H1 (cell line): ENCODE data around the gene ANKRD6. TPM values are rescaled to one million over a fixed set of nuclear protein-coding genes. Genes with fewer than 3 reads are reported as not detected.

Experiments used
- CTCF ChIA-PET: fragments of 300-600 bp; sonication (Branson Sonifier 250); formaldehyde crosslinking; loops from one replicate; lab custom pipeline; 2021; ENCODE audit not compliant: partially characterized antibody; lab: Charles Lee
- POLR2A ChIA-PET: fragments of 300-600 bp; sonication (Branson Sonifier 250); formaldehyde crosslinking; loops from one replicate; lab custom pipeline; 2021; ENCODE audit warnings: inconsistent platforms; ENCODE audit not compliant: partially characterized antibody; lab: Charles Lee
- DNase-seq, 2 experiments: peaks; one replicate each; pipeline versions ENCODE4 v3.0.0 to v3.0.0-alpha.2; 2010 to 2022; ENCODE audit warnings: low spot score in 2 of 2, low read depth in 1 of 2, mixed read lengths in 1 of 2
- FAIRE-seq: peaks from 2 replicates; lab custom pipeline; 2011; peaks lifted over from hg19 to GRCh38; lab: Jason Lieb, UNC
- H2AFZ ChIP-seq: 2 replicates; pipeline ENCODE4 v1.8.1; 2012; ENCODE audit warnings: low read length, inconsistent platforms
- H2AK5ac ChIP-seq: 2 replicates; pipeline ENCODE4 v1.6.1; 2013; ENCODE audit warnings: low read depth, low read length
- H2BK120ac ChIP-seq: replicated peaks from 2 replicates; pipeline ENCODE3; 2013; ENCODE audit warnings: low read depth, low read length, inconsistent platforms
- H2BK12ac ChIP-seq: 2 replicates; pipeline ENCODE4 v1.6.1; 2013; ENCODE audit warnings: low read depth, low read length
- H2BK15ac ChIP-seq: 2 replicates; pipeline ENCODE4 v1.6.1; 2013; ENCODE audit warnings: low read length
- H2BK20ac ChIP-seq: 2 replicates; pipeline ENCODE4 v1.6.1; 2013; ENCODE audit warnings: low read length
- H2BK5ac ChIP-seq: 2 replicates; pipeline ENCODE4 v1.6.1; 2013; ENCODE audit warnings: low read depth, low read length
- H3K14ac ChIP-seq: 2 replicates; pipeline ENCODE4 v1.6.1; 2013; ENCODE audit warnings: inconsistent platforms; ENCODE audit not compliant: insufficient read length
- H3K18ac ChIP-seq: 2 replicates; pipeline ENCODE4 v1.6.1; 2013; ENCODE audit warnings: low read length; ENCODE audit errors: extremely low read depth
- H3K23ac ChIP-seq: 2 replicates; pipeline ENCODE4 v1.6.1; 2013; ENCODE audit warnings: inconsistent platforms; ENCODE audit not compliant: insufficient read length
- H3K23me2 ChIP-seq: 2 replicates; pipeline ENCODE4 v1.6.1; 2013; ENCODE audit warnings: low read depth, low read length
- H3K27ac ChIP-seq: 2 replicates; pipeline ENCODE4 v1.6.1; 2011; ENCODE audit warnings: low read depth, low read length, inconsistent platforms
- H3K27me3 ChIP-seq, 4 experiments: replicated peaks in 1 of 4; 1 replicate in 1 of 4; 2 replicates in 3 of 4; pipeline versions ENCODE4 v1.6.1 to v1.8.1; 2011 to 2013; ENCODE audit warnings: low read length in 3 of 4, mild to moderate bottlenecking in 3 of 4, inconsistent platforms in 2 of 4, mixed read lengths in 2 of 4, moderate library complexity in 1 of 4; ENCODE audit not compliant: control insufficient read depth in 3 of 4, insufficient read depth in 3 of 4; ENCODE audit errors: extremely low read depth in 1 of 4
- H3K36me3 ChIP-seq, 4 experiments: 2 replicates each; pipeline versions ENCODE4 v1.6.1 to v1.8.1; 2011 to 2013; ENCODE audit warnings: mild to moderate bottlenecking in 4 of 4, low read length in 3 of 4, moderate library complexity in 2 of 4, control low read depth in 1 of 4, inconsistent platforms in 1 of 4; ENCODE audit not compliant: insufficient read depth in 4 of 4, control insufficient read depth in 2 of 4
- H3K4ac ChIP-seq: replicated peaks from 2 replicates; pipeline ENCODE3; 2013; ENCODE audit warnings: low read length, low read depth, mixed read lengths, inconsistent platforms; ENCODE audit not compliant: insufficient read length
- H3K4me1 ChIP-seq, 4 experiments: replicated peaks in 1 of 4; 1 replicate in 1 of 4; 2 replicates in 3 of 4; pipeline versions ENCODE4 v1.6.1 to v1.8.1; 2011 to 2013; ENCODE audit warnings: low read length in 3 of 4, inconsistent platforms in 2 of 4, mixed read lengths in 1 of 4; ENCODE audit not compliant: insufficient read depth in 4 of 4, control insufficient read depth in 3 of 4
- H3K4me2 ChIP-seq, 2 experiments: 2 replicates each; pipeline versions ENCODE4 v1.6.1 to v1.8.1; 2011 to 2013; ENCODE audit warnings: low read depth in 2 of 2, low read length in 2 of 2, control low read depth in 1 of 2, inconsistent platforms in 1 of 2, mild to moderate bottlenecking in 1 of 2; ENCODE audit not compliant: insufficient read depth in 1 of 2
- H3K4me3 ChIP-seq, 4 experiments: fragments of 200-600, 300-600 bp in 1 of 4; sonication (generic), shearing (Covaris generic), sonication (Bioruptor Twin) in 1 of 4; 2 replicates each; pipeline versions ENCODE4 v1.5.1 to v1.8.1; 2011 to 2016; ENCODE audit warnings: low read length in 4 of 4, low read depth in 3 of 4, control low read depth in 2 of 4, inconsistent platforms in 2 of 4, mild to moderate bottlenecking in 2 of 4, mixed read lengths in 1 of 4, moderate library complexity in 1 of 4; ENCODE audit not compliant: insufficient read depth in 2 of 4; ENCODE audit errors: extremely low read depth in 1 of 4
- H3K56ac ChIP-seq: replicated peaks from 2 replicates; pipeline ENCODE3; 2013; ENCODE audit warnings: low read depth, mild to moderate bottlenecking, mixed read lengths, low read length, inconsistent platforms; ENCODE audit not compliant: insufficient read length
- H3K79me1 ChIP-seq: 2 replicates; pipeline ENCODE4 v1.6.1; 2013; ENCODE audit warnings: low read depth, low read length, control low read depth
- H3K79me2 ChIP-seq, 2 experiments: 2 replicates each; pipeline versions ENCODE4 v1.6.1 to v1.8.1; 2012 to 2013; ENCODE audit warnings: low read length in 2 of 2, mild to moderate bottlenecking in 2 of 2, inconsistent platforms in 1 of 2; ENCODE audit not compliant: insufficient read depth in 2 of 2, control insufficient read depth in 1 of 2
- H3K9ac ChIP-seq, 4 experiments: replicated peaks in 1 of 4; 1 replicate in 1 of 4; 2 replicates in 3 of 4; pipeline versions ENCODE4 v1.6.1 to v1.8.1; 2011 to 2013; ENCODE audit warnings: low read depth in 3 of 4, low read length in 3 of 4, control low read depth in 2 of 4, mild to moderate bottlenecking in 2 of 4, moderate library complexity in 2 of 4, inconsistent platforms in 1 of 4; ENCODE audit errors: extremely low read depth in 1 of 4
- H3K9me3 ChIP-seq, 2 experiments: 2 replicates each; pipeline versions ENCODE4 v1.6.1 to v1.8.1; 2012 to 2013; ENCODE audit warnings: mild to moderate bottlenecking in 2 of 2, moderate library complexity in 2 of 2, control low read depth in 1 of 2, inconsistent platforms in 1 of 2, low read depth in 1 of 2, low read length in 1 of 2, mixed read lengths in 1 of 2; ENCODE audit not compliant: insufficient read depth in 2 of 2
- H4K20me1 ChIP-seq, 2 experiments: replicated peaks in 1 of 2; 2 replicates each; pipeline versions ENCODE3 to v1.8.1; 2011 to 2013; ENCODE audit warnings: inconsistent platforms in 2 of 2, low read length in 2 of 2, mild to moderate bottlenecking in 1 of 2; ENCODE audit not compliant: insufficient read depth in 2 of 2, control insufficient read depth in 1 of 2
- H4K5ac ChIP-seq: 2 replicates; pipeline ENCODE4 v1.6.1; 2013; ENCODE audit warnings: low read length, low read depth, mixed read lengths, inconsistent platforms; ENCODE audit not compliant: insufficient read length
- H4K8ac ChIP-seq: 2 replicates; pipeline ENCODE4 v1.8.0; 2013; ENCODE audit warnings: mild to moderate bottlenecking, moderate library complexity, low read length, inconsistent platforms; ENCODE audit not compliant: insufficient read depth; ENCODE audit errors: extremely low read depth
- H4K91ac ChIP-seq: replicated peaks from 2 replicates; pipeline ENCODE3; 2013; ENCODE audit warnings: low read length, mixed read lengths, inconsistent platforms; ENCODE audit not compliant: insufficient read length
- POU5F1 ChIP-seq: IDR thresholded peaks from 2 replicates; pipeline ENCODE4 v1.6.1; 2011; ENCODE audit warnings: low read depth, mild to moderate bottlenecking, low read length, moderate library complexity
- SAP30 ChIP-seq: fragments of 300-600 bp; sonication (generic); IDR thresholded peaks from 2 replicates; pipeline ENCODE4 v1.7.1; 2012; ENCODE audit warnings: low read length, moderate library complexity, mild to moderate bottlenecking, inconsistent platforms; ENCODE audit not compliant: insufficient read depth, insufficient replicate concordance
- ZNF274 ChIP-seq: IDR thresholded peaks from 2 replicates; pipeline ENCODE4 v1.7.0; 2012; ENCODE audit warnings: low read length, borderline replicate concordance; ENCODE audit errors: extremely low read depth
- WGBS, 2 experiments: shearing (Covaris generic) in 1 of 2; methylation state at CpG; one replicate each; pipeline versions ENCODE4 v1.1.6 to v1.1.7; 2013 to 2015; ENCODE audit warnings: low lambda C conversion rate in 2 of 2, mixed read lengths in 2 of 2, inconsistent platforms in 1 of 2, low coverage in 1 of 2, missing lambda C conversion rate in 1 of 2; ENCODE audit not compliant: insufficient replicate concordance in 2 of 2, insufficient coverage in 1 of 2, insufficient read length in 1 of 2; ENCODE audit errors: extremely low coverage in 1 of 2, missing lambda C conversion rate in 1 of 2; 5-methylcytosine and 5-hydroxymethylcytosine counted together
- polyA plus RNA-seq, 7 experiments: library from polyadenylated mRNA; depleted of rRNA in 3 of 7; stranded (reverse) in 5 of 7; unstranded in 2 of 7; fragments of >200 nt in 5 of 7; fragments of 200-250 nt in 2 of 7; gene quantifications; 1 replicate in 5 of 7; 2 replicates in 1 of 7; 4 replicates in 1 of 7; pipeline versions ENCODE4 v1.2.1 to v1.2.3, GENCODE V29; 2011 to 2013; ENCODE audit warnings: missing spikeins in 2 of 7, mixed read lengths in 2 of 7
- total RNA-seq: library from RNA; stranded (reverse); fragmentation: NEBNext Ultra II Directional; extraction: Animal tissue kit (Norgen Biotek cat#: 25700); gene quantifications from 2 replicates; pipeline ENCODE4 v1.2.1, GENCODE V29; 2021

ANKRD6 gene
- total and polyA plus RNA-seq, 2 of the 8 experiments (the other 6 are each of a cell fraction or from before 2014, with no cell fraction given) = 5.9 to 12.8 TPM

GRCh38 chr6:89678531-89678930 lies 245.6 kb downstream of the ANKRD6 start:
- no peak overlapping the region for H3K4ac ChIP-seq
- peaks cover 2% of the 10 kb centered on the region; the same call in 1 of the 2 replicates for H3K79me1 ChIP-seq
- no peak overlapping the region for H2BK12ac ChIP-seq
- no peak overlapping the region for H3K9ac ChIP-seq
- peak overlapping the region in 1 of 4 experiments; percentile 39; a peak in 1 of 8 replicates for H3K4me3 ChIP-seq
- no peak overlapping the region for H3K14ac ChIP-seq
- peak overlapping the region; percentile 36 to 64; a peak in 2 of 4 replicates for H3K4me2 ChIP-seq
- 24% methylated on average over 3 of the region's 3 CpGs; no CpG with 5 or more reads in 1 of the 2 experiments for WGBS, 2 experiments
- no peak overlapping the region for H4K5ac ChIP-seq
- no peak overlapping the region for H2BK20ac ChIP-seq
- no peak overlapping the region for H3K18ac ChIP-seq
- peak; percentile 91 for FAIRE-seq
- no peak overlapping the region for H2AFZ ChIP-seq
- H3K4me1 ChIP-seq = peaks cover 12 to 26% (median 20%) of the 10 kb centered on the region in 4 experiments; a peak in 6 of 7 replicates
- 0 out of 2 replicates have a peak overlapping the region, but pooled peaks have one; percentile 2 for H2BK5ac ChIP-seq
- POLR2A ChIA-PET = interaction anchor here (0.9 to 2.1 kb wide), 6 partner anchors 10 to 151 kb away, joined by 3 to 10 read pairs (median 4); partner anchors contain the start of gene MDN1
- no peaks in the 10 kb centered on the region for H3K23me2 ChIP-seq
- DNase-seq = no peak
- H3K27ac ChIP-seq = no peak overlapping the region
- no peak overlapping the region for H3K56ac ChIP-seq
- no peaks in the 10 kb centered on the region for H4K20me1 ChIP-seq
- no peak overlapping the region for H4K91ac ChIP-seq
- peaks cover 48 to 93% (median 75%) of the 10 kb centered on the region in 4 experiments for H3K36me3 ChIP-seq
- H3K9me3 ChIP-seq = no peaks in the 10 kb centered on the region
- no peak overlapping the region for H4K8ac ChIP-seq
- H3K27me3 ChIP-seq = no peaks in the 10 kb centered on the region
- H2BK15ac ChIP-seq = no peak overlapping the region
- 0 out of 4 replicates have a peak, but pooled peaks cover 0 to 4% of the 10 kb centered on the region in 2 experiments for H3K79me2 ChIP-seq
- no peak overlapping the region for H2AK5ac ChIP-seq
- CTCF ChIA-PET = interaction anchor here (0.6 to 1.3 kb wide), 4 partner anchors 10 to 41 kb away, joined by 3 to 6 read pairs (median 4); no protein-coding TSS in a partner anchor
- no peak overlapping the region for H2BK120ac ChIP-seq
- no peak overlapping the region for H3K23ac ChIP-seq
- no peak for TF ChIP-seq SAP30
- TF ChIP-seq ZNF274 = no peak
- peak; percentile 65; the same call in 1 of the 2 replicates for TF ChIP-seq POU5F1
